Prostate gland (tissue), 2 donors: ENCODE results near the gene EPHB3.

Experiments used
- CTCF ChIP-seq, 4 experiments: fragments of 200-600 bp in 2 of 4; fragments of 450-650 bp in 2 of 4; sonication (generic) in 2 of 4; IDR thresholded peaks; 1 replicate in 3 of 4; 2 replicates in 1 of 4; pipeline ENCODE4 v1.5.1; 2016 to 2019; ENCODE audit warnings: antibody characterized with exemption in 4 of 4, mild to moderate bottlenecking in 2 of 4, moderate library complexity in 2 of 4
- POLR2A ChIP-seq: fragments of 450-650 bp; IDR thresholded peaks from one replicate; pipeline ENCODE4 v1.6.1; 2016; ENCODE audit warnings: antibody characterized with exemption, mild to moderate bottlenecking

- TF ChIP-seq CTCF (IDR thresholded peaks at IDR 0.05) (no peak), POLR2A (no peak)
These were observed 24.0 kb downstream of the EPHB3 start for GRCh38 chr3:184585545-184585944.
